Loucy (cell line): ENCODE data around the gene TMEM270.

Experiments
- CTCF ChIP-seq: fragments of 200-600 bp; sonication (generic); conservative IDR thresholded peaks from 2 replicates; pipeline ENCODE4 v1.5.1; 2014; ENCODE audit warnings: mild to moderate bottlenecking, antibody characterized with exemption, low read length
- EZH2phosphoT487 ChIP-seq: fragments of 200-600 bp; IDR thresholded peaks from 2 replicates; pipeline ENCODE4 v1.6.1; 2018; ENCODE audit warnings: antibody characterized with exemption, mild to moderate bottlenecking, moderate library complexity, borderline replicate concordance

GRCh38 chr7:73900286-73900685, 39.3 kb downstream of the TMEM270 start:
- no peak for TF ChIP-seq CTCF
- no peak for TF ChIP-seq EZH2phosphoT487
